Measurements from ENCODE around the gene ACP4. TPM values are rescaled to one million over a fixed set of nuclear protein-coding genes. Genes with fewer than 3 reads are reported as not detected.
A peak's percentile ranks its signal among the peaks of the same experiment; 100 is the strongest.
"Not testable (repeated sequence)": the region's sequence is repeated elsewhere in the genome, so short reads cannot be mapped to it uniquely, and the experiment has no call there.

Gene ACP4
- polyA plus RNA-seq, 1 donor, result 0.14 TPM

DNA sequence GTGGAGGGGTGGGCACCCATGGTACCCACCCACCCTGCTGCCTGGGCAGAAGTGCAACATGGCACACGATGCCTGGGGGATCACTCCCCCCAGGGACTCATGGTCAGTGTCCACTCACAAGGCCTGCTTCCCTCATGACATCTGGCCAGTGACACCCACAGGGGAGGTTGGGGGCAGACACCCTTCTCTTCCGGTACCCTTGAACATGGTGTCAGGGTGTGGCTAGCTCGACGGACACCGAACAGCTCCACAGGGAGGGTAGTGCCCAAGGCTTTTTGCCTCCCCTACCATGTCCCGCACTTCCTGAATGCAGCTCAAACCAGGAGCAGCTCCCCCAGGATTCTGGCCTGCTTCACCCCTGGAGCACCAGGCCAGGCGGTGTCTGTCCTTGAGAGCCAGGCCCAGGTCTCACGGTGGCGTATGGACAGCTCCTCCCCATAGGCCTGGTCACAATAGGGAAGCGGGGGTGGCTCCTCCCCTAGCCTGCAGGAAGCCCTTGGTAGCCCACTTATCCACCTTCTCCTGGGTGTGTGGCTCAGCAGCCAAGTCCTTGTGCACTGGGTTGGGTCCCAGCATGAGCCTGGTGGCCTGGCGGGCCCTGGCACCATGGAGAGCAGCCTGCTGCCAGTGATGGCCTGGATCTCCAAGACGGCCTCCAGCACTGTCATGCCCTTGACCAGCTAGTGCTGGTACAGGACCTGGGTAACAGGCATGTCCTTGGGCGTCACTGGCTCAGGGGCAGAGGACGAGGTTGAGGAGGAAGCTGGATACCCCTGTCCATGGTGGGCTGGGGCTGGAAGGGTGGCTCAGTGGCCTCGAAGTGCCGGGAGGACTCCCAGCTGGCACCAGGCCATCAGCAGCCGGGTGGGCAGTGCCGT is 7.8 kb downstream of the ACP4 start:
- DNase-seq, result no peak

- no peak for DNase-seq
Measured at GRCh38 chr19:50798659-50799546, 8.7 kb downstream of the ACP4 start.

GRCh38 chr19:50799547-50799851 is 9.3 kb downstream of the ACP4 start:
- DNase-seq, result no peak

GRCh38 chr19:50801107-50801506 is 10.9 kb downstream of the ACP4 start:
- DNase-seq, result no peak

- no peak for DNase-seq
Measured at GRCh38 chr19:50803633-50804419, 13.6 kb downstream of the ACP4 start.

DNA sequence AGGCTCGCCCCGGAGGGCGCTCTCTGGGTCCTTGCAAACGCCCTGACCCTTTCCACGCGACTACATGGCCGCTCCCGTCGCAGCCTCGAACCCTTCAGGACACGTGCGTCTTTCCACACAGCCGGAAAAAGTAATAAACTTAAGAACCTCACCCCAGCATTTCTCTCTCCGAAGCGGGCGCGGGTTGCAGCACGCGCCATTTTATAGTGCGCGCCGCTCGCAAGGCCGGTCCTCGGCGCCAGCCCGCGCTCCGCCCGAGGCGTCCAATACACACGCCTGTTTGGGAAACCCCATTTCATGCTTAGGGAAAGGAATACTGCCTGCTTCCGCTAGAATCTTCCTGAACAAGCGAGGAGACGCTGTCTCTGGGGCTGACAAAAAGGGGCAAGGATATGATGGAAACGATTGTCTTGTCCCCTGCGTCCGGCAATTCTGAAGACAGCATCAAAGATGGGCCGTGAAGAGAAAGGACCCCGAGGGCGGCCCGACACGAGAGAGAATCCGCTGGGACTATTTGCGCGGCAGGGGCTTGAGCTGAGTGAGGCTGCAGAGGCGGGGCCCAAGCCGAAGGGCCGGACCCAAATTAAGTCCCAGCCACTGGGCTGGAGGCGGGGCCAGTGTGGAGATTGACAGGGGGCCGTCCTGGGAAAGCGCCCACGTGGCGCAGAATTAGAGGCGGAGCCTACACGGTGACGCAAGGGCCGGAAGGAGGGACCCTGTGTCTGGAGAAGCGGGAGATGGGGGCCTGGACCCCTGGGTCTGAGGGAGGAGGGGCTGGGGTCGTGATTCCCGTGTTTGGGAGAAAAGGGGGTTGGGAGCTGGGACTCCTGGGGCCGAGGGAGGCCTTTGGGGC is 14.4 kb downstream of the ACP4 start:
- peak; percentile 98 for DNase-seq

- DNase-seq, result no peak
Measured at GRCh38 chr19:50808856-50809255, 18.6 kb downstream of the ACP4 start.

DNA sequence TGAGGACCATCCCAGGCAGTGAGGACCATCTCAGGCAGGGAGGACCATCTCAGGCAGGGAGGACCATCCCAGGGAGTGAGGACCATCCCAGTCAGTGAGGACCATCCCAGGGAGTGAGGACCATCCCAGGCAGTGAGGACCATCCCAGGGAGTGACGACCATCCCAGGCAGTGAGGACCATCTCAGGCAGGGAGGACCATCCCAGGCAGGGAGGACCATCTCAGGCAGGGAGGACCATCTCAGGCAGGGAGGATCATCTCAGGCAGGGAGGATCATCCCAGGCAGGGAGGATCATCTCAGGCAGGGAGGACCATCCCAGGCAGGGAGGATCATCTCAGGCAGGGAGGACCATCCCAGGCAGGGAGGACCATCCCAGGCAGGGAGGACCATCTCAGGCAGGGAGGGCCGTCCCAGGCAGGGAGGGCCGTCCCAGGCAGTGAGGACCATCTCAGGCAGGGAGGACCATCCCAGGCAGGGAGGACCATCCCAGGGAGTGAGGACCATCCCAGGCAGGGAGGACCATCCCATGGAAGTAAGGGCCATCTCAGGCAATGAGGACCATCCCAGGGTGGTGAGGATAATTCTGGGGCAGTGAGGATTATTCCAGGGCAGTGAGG is 21.5 kb downstream of the ACP4 start:
- not testable (repeated sequence) for DNase-seq

GRCh38 chr19:50812474-50812873 is 22.3 kb downstream of the ACP4 start:
- no peak for DNase-seq

DNA sequence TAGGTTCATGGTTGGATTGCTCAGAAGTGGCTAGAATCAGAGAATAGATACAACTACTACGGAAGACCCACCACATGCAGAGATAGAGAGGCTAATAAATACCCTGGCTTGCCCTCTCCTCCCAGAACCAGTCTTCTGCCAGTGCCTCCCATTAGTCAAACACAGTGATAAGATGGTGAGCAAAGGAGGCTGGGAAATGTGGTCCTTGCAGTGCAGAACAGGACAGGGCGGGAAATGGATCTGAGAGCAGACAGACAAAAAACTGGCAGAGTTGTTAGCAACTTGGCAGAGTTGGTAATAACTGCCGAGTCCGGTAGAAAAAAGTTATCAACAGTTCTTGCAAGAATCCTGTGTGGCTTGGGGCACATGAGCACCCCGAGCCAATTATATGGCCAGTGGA is 24.7 kb downstream of the ACP4 start:
- no peak for DNase-seq

DNA sequence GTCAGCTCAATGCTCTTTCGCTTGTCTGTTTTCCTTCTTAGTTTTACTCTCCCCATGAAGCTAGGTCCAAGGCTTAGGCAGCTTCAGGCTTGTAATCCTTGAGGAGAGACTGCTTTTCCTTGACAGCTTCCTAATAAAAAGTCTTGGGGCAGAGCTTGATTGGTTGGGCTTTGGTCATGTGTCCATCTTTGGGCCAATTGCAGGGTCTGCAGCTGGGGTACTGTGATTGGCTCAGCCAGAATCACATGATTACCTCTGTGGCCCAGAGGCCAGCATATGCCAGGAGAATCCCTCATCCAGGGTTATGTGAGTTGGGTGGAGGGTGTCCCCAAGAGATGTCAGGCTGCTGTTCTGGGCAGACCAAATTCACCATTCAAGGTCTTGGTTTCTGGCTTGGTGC is 25.2 kb downstream of the ACP4 start:
- no peak for DNase-seq

- DNase-seq, result no peak
Measured at GRCh38 chr19:50817941-50818858, 28.0 kb downstream of the ACP4 start.

DNA sequence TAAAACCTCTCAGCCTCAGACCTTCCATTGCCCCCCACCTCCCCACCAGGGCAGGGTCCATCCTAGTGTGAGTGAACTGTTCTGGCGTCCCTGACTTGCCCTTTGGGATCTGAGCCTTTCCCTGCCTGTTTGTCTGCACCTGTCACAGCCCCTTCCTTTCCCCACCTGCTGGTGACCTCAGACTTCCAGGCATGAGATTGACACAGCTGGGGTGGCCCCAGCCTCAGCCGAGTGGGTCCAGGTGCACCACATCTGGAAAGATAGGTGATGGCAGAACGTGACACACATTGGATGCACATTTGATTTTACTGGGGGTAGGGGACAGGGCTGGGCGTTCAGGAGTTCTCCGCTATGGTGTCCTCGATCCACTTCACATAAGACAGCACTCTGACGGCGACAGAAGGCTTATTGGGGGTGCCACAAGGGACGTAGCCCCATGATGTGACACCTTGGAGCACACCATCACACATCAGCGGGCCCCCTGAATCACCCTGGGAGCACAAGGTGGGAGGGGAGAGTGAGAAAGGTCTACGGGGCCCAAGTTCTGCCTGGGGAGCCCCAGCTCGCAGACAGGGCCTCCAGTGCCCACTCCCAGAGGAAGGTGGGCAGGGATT is 28.8 kb downstream of the ACP4 start:
- DNase-seq, result no peak

GRCh38 chr19:50819636-50820035 is 29.4 kb downstream of the ACP4 start:
- no peak for DNase-seq

GRCh38 chr19:50820086-50820485 is 29.9 kb downstream of the ACP4 start:
- DNase-seq, result no peak

GRCh38 chr19:50820549-50821247 is 30.5 kb downstream of the ACP4 start:
- DNase-seq, result no peak

DNA sequence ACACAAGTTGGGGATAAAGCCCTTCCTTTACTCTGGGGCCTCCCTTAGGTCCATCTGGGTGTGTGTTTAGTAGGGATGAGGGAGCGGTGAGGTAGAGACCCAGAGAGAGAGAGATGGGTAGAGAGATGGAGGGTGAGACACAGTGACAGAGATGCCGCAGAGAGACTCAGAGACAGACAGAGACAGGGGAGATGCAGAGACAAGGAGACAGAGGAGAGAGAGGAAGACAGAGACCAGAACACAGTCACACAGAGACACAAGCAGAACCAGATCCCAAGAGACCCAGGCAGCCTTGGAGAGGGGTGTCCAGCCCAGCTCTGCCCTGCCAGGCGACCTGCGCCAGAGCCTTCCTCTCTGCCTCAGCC is 31.0 kb downstream of the ACP4 start:
- DNase-seq, result no peak

GRCh38 chr19:50821622-50822021 is 31.4 kb downstream of the ACP4 start:
- DNase-seq, result no peak

DNA sequence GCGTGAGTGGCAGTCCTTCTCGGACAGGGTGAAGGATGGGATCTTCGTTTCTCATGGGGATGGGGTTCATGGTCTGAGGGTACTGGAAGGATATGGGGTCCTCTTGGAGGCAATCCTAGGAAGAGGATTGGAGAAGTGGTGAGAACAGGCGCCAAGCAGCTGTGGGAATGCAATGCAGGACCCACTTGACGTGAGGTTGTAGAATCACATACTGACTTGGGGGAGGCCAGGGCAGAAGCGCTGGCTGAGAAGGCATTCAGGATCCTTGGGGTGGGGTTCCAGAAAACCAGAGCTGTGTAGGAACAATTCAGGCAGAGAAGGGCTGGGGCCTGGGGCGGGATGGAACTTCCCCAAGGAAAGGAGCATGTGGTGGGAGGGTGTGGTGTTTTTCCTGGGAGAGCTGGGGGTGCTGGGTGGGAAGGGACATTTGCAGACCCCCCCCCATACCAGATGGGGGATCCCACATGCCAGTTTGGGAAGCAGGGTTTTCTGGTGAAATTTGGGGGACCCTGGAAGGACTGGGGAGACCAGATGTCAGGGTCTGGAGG is 32.5 kb downstream of the ACP4 start:
- no peak for DNase-seq
